Measurements from ENCODE around the gene UNK. TPM values are rescaled to one million over a fixed set of nuclear protein-coding genes. Genes with fewer than 3 reads are reported as not detected.

The UNK gene
- total and polyA plus RNA-seq, 9 of the 15 experiments (the other 6 are each of a cell fraction or from before 2014, with no cell fraction given), result 12.8 to 38.6 (median 24.8) TPM

- no peak for TF ChIP-seq THAP12 (CRISPR knock-in tag; IDR thresholded peaks at IDR 0.05)
- 0 out of 2 replicates have a peak, but pooled peaks have one; percentile 8 for TF ChIP-seq ETS1 (conservative IDR thresholded peaks at IDR 0.05; ENCODE audit: control insufficient read depth, low read depth, low read length)
- TF ChIP-seq ZBTB12 (CRISPR knock-in tag; IDR thresholded peaks at IDR 0.05), result no peak
- TF ChIP-seq ZFP1 (CRISPR knock-in tag; IDR thresholded peaks at IDR 0.05), result no peak
- TF ChIP-seq ELF1 (tag; IDR thresholded peaks at IDR 0.05), result 0 out of 2 replicates have a peak, but pooled peaks have one; percentile 21
- no peak for TF ChIP-seq E2F3 (CRISPR knock-in tag; IDR thresholded peaks at IDR 0.05)
- TF ChIP-seq CAMTA2 (CRISPR knock-in tag; conservative IDR thresholded peaks at IDR 0.05), result no peak
- TF ChIP-seq FOXJ3 (CRISPR knock-in tag; IDR thresholded peaks at IDR 0.05), result no peak
- peak in 1 of 2 experiments; percentile 75; a peak in 2 of 4 replicates for TF ChIP-seq RCOR1 (IDR thresholded peaks at IDR 0.05; ENCODE audit: borderline replicate concordance in 1 of 2, low read depth in 2 of 2, low read length in 2 of 2)
- TF ChIP-seq KLF1 (tag; IDR thresholded peaks at IDR 0.05), result no peak
- TF ChIP-seq CBX3 (IDR thresholded peaks at IDR 0.05; ENCODE audit: borderline replicate concordance in 1 of 2, low read length in 2 of 2), result no peak
- TF ChIP-seq SPI1 (IDR thresholded peaks at IDR 0.05; ENCODE audit: borderline replicate concordance, low read depth, low read length), result no peak
- TF ChIP-seq FOS (IDR thresholded peaks at IDR 0.05; ENCODE audit: extremely low read depth, insufficient read length), result no peak
- TF ChIP-seq KLF13 (tag; IDR thresholded peaks at IDR 0.05; ENCODE audit: borderline replicate concordance, low read depth), result no peak
- TF ChIP-seq BRF1 (IDR thresholded peaks at IDR 0.05; ENCODE audit: borderline replicate concordance, extremely low read depth, insufficient read length), result no peak
- no peak for TF ChIP-seq HIVEP1 (CRISPR knock-in tag; IDR thresholded peaks at IDR 0.05)
- no peak for TF ChIP-seq PREB (CRISPR knock-in tag; IDR thresholded peaks at IDR 0.05)
- no peak for TF ChIP-seq ZNF184 (CRISPR knock-in tag; IDR thresholded peaks at IDR 0.05)
- no peak for TF ChIP-seq SNRNP70 (optimal IDR thresholded peaks at IDR 0.05; ENCODE audit: low read depth, low read length)
- TF ChIP-seq CBX8 (IDR thresholded peaks at IDR 0.05; ENCODE audit: borderline replicate concordance, extremely low read depth, low read depth, low read length, poor library complexity, severe bottlenecking), result no peak
- no peak for TF ChIP-seq STAT5A (IDR thresholded peaks at IDR 0.05; ENCODE audit: borderline replicate concordance, low read length)
- TF ChIP-seq HDAC2 (IDR thresholded peaks at IDR 0.05), result no peak
Observed at GRCh38 chr17:75848523-75849278, 64.1 kb downstream of the UNK start (continued).
